IMR-90 (cell line): ENCODE measurements around the gene KIAA0040. TPM values are rescaled to one million over a fixed set of nuclear protein-coding genes. Genes with fewer than 3 reads are reported as not detected.

Experiments used
- ATAC-seq: fragments of 200-7000 bp; cut with Tn5 transposase; 2 replicates; pipeline ENCODE4 v1.9.1; 2020; ENCODE audit warnings: low read depth, mild to moderate bottlenecking, moderate library complexity
- BruUV-seq: library from RNA; stranded (reverse); fragments of 400-500 nt; replicated peaks from 2 replicates; lab custom pipeline; 2021; lab: Mats Ljungman, UMichigan
- CTCF ChIA-PET: fragments of 300-600 bp; formaldehyde crosslinking; extraction: SDS; loops from one replicate; lab custom pipeline; 2021; ENCODE audit warnings: antibody characterized with exemption; lab: Yijun Ruan, JAX
- POLR2A ChIA-PET: fragments of 300-600 bp; sonication (Branson Sonifier 250); formaldehyde crosslinking; loops from one replicate; lab custom pipeline; 2022; ENCODE audit warnings: antibody characterized with exemption; ENCODE audit not compliant: unreplicated experiment; lab: Charles Lee
- DNase-seq: peaks from one replicate; pipeline ENCODE4 v3.0.0; 2013
- H2AFZ ChIP-seq: replicated peaks from 2 replicates; pipeline ENCODE3; 2013; ENCODE audit warnings: low read length, mild to moderate bottlenecking; ENCODE audit not compliant: poor library complexity
- H2AK5ac ChIP-seq: 2 replicates; pipeline ENCODE4 v1.6.1; 2013; ENCODE audit warnings: low read depth, low read length, inconsistent platforms
- H2AK9ac ChIP-seq: replicated peaks from 2 replicates; pipeline ENCODE3; 2013; ENCODE audit warnings: mild to moderate bottlenecking, low read depth, low read length, moderate library complexity; ENCODE audit not compliant: poor library complexity
- H2BK120ac ChIP-seq: 2 replicates; pipeline ENCODE4 v1.6.1; 2013; ENCODE audit warnings: low read depth, low read length, inconsistent platforms
- H2BK15ac ChIP-seq: 3 replicates; pipeline ENCODE4 v1.6.1; 2013; ENCODE audit warnings: low read depth, low read length, inconsistent platforms
- H2BK20ac ChIP-seq: 2 replicates; pipeline ENCODE4 v1.6.1; 2013; ENCODE audit warnings: low read depth, mild to moderate bottlenecking, inconsistent platforms, low read length, moderate library complexity
- H2BK5ac ChIP-seq: 2 replicates; pipeline ENCODE4 v1.6.1; 2013; ENCODE audit warnings: mild to moderate bottlenecking, low read depth, low read length, inconsistent platforms; ENCODE audit not compliant: poor library complexity, severe bottlenecking
- H3K14ac ChIP-seq: replicated peaks from 2 replicates; pipeline ENCODE4 v1.6.1; 2013; ENCODE audit warnings: low read depth, low read length, inconsistent platforms
- H3K18ac ChIP-seq: 2 replicates; pipeline ENCODE4 v1.6.1; 2013; ENCODE audit warnings: low read depth, low read length, control low read depth
- H3K23ac ChIP-seq: 2 replicates; pipeline ENCODE4 v1.6.1; 2013; ENCODE audit warnings: low read depth, low read length, inconsistent platforms
- H3K27ac ChIP-seq: 2 replicates; pipeline ENCODE4 v1.5.1; 2013; ENCODE audit warnings: mild to moderate bottlenecking, control low read depth, low read length; ENCODE audit not compliant: insufficient read depth
- H3K27me3 ChIP-seq: 2 replicates; pipeline ENCODE4 v1.6.1; 2013; ENCODE audit warnings: low read length; ENCODE audit not compliant: control insufficient read depth, insufficient read depth
- H3K36me3 ChIP-seq: 2 replicates; pipeline ENCODE4 v1.6.1; 2013; ENCODE audit warnings: low read length, mixed read lengths; ENCODE audit not compliant: control insufficient read depth, insufficient read depth
- H3K4ac ChIP-seq: 2 replicates; pipeline ENCODE4 v1.6.1; 2013; ENCODE audit warnings: low read depth, low read length, inconsistent platforms
- H3K4me1 ChIP-seq: 2 replicates; pipeline ENCODE4 v1.6.1; 2013; ENCODE audit warnings: low read length, mixed read lengths; ENCODE audit not compliant: control insufficient read depth, insufficient read depth
- H3K4me2 ChIP-seq: 2 replicates; pipeline ENCODE4 v1.6.1; 2013; ENCODE audit warnings: low read depth, mild to moderate bottlenecking, control low read depth, low read length, moderate library complexity
- H3K4me3 ChIP-seq: 2 replicates; pipeline ENCODE4 v1.5.1; 2013; ENCODE audit warnings: low read depth, mild to moderate bottlenecking, control low read depth, low read length, moderate library complexity; ENCODE audit not compliant: insufficient read depth
- H3K56ac ChIP-seq: 2 replicates; pipeline ENCODE4 v1.6.1; 2013; ENCODE audit warnings: low read length, inconsistent platforms; ENCODE audit not compliant: insufficient read depth; ENCODE audit errors: extremely low read depth
- H3K79me1 ChIP-seq, 2 experiments: 2 replicates each; pipeline ENCODE4 v1.6.1; 2013; ENCODE audit warnings: low read length in 2 of 2, inconsistent platforms in 1 of 2, low read depth in 1 of 2
- H3K9ac ChIP-seq: 2 replicates; pipeline ENCODE4 v1.6.1; 2013; ENCODE audit warnings: low read depth, low read length, control low read depth
- H3K9me1 ChIP-seq: 2 replicates; pipeline ENCODE4 v1.6.1; 2013; ENCODE audit warnings: low read length, inconsistent platforms; ENCODE audit not compliant: insufficient read depth
- H3K9me3 ChIP-seq: 2 replicates; pipeline ENCODE4 v1.6.1; 2013; ENCODE audit warnings: low read length; ENCODE audit not compliant: control insufficient read depth, insufficient read depth
- H4K20me1 ChIP-seq: 2 replicates; pipeline ENCODE4 v1.6.1; 2013; ENCODE audit warnings: low read length, inconsistent platforms; ENCODE audit not compliant: insufficient read depth
- H4K5ac ChIP-seq: 2 replicates; pipeline ENCODE4 v1.6.1; 2013; ENCODE audit warnings: mild to moderate bottlenecking, low read depth, low read length, control low read depth
- H4K8ac ChIP-seq, 2 experiments: 2 replicates each; pipeline ENCODE4 v1.6.1; 2013; ENCODE audit warnings: low read depth in 2 of 2, low read length in 2 of 2, control low read depth in 1 of 2, inconsistent platforms in 1 of 2
- H4K91ac ChIP-seq: 2 replicates; pipeline ENCODE4 v1.6.1; 2013; ENCODE audit warnings: low read depth, low read length, inconsistent platforms; ENCODE audit not compliant: insufficient read depth
- RAD21 ChIP-seq: IDR thresholded peaks from 2 replicates; pipeline ENCODE4 v1.6.1; 2012; ENCODE audit warnings: low read length, improper control_type of control experiment
- whole genome bisulfite sequencing, 2 experiments: methylation state at CpG; one replicate each; pipeline versions ENCODE4 v1.1.5 to v1.1.7; 2013; ENCODE audit warnings: missing lambda C conversion rate in 2 of 2; ENCODE audit not compliant: insufficient read length in 1 of 2; ENCODE audit errors: extremely low coverage in 2 of 2; 5-methylcytosine and 5-hydroxymethylcytosine counted together
- dilution Hi-C: fragments of 300-500 bp; cut with HindIII; formaldehyde crosslinking; loops from one replicate; pipeline ENCODE4 v1.14.3; 2018; ENCODE audit warnings: low sequenced_read_pairs; ENCODE audit not compliant: unreplicated experiment
- in situ Hi-C: fragments of 300-500 bp; cut with MboI; formaldehyde crosslinking; loops from 3 replicates; pipeline ENCODE4 v1.14.3; 2019; ENCODE audit warnings: low sequenced_read_pairs, inconsistent platforms, mixed read lengths
- intact Hi-C: fragments of 100-400 bp; cut with micrococcal nuclease; formaldehyde crosslinking; loops from 2 replicates; pipeline ENCODE4 v1.10.0; 2022
- polyA plus RNA-seq, 3 experiments: library from polyadenylated mRNA; depleted of rRNA; stranded (reverse); fragments of >200 nt; gene quantifications; 2 replicates each; pipeline ENCODE4 v1.2.3, GENCODE V29; 2012; ENCODE audit warnings: low replicate concordance in 1 of 3
- total RNA-seq: library from RNA; depleted of rRNA; stranded (reverse); fragments of >200 nt; gene quantifications from 2 replicates; pipeline ENCODE4 v1.2.3, GENCODE V29; 2012
- TF ChIP-seq, protein P1 (sequence below): conservative IDR thresholded peaks from 2 replicates; pipeline ENCODE4 v1.5.1; 2012; ENCODE audit warnings: mild to moderate bottlenecking, low read depth, low read length, improper control_type of control experiment
- TF ChIP-seq, protein P2 (sequence below): fragments of 150-350 bp; IDR thresholded peaks from 2 replicates; pipeline ENCODE4 v1.6.1; 2017; ENCODE audit warnings: mild to moderate bottlenecking, antibody characterized with exemption, low read length, low read depth

The KIAA0040 gene
- total and polyA plus RNA-seq, 2 of the 4 experiments (the other 2 are of a cell fraction) = 0.05 to 0.18 TPM

- POLR2A ChIA-PET = no interaction called here
- no peaks in the 10 kb centered on the region for H3K9me1 ChIP-seq
- CTCF ChIA-PET = interaction anchor here (1.1 kb wide), 1 partner anchor 17 kb away, joined by 5 read pairs; no protein-coding TSS in a partner anchor
- no peak overlapping the region for H3K23ac ChIP-seq
- H3K4me2 ChIP-seq = no peak overlapping the region; the same call in 1 of the 2 replicates
- H3K27me3 ChIP-seq = no peaks in the 10 kb centered on the region
- no peak overlapping the region for H2BK20ac ChIP-seq
- intact Hi-C loops = no loop called here
- H2BK15ac ChIP-seq = no peak overlapping the region
- peaks cover 2% of the 10 kb centered on the region; the same call in 1 of the 2 replicates for H3K4me1 ChIP-seq
- no peak overlapping the region for H4K5ac ChIP-seq
- H4K20me1 ChIP-seq = no peaks in the 10 kb centered on the region
- no peaks in the 10 kb centered on the region for H3K79me1 ChIP-seq
- H2BK5ac ChIP-seq = no peak overlapping the region
- H3K14ac ChIP-seq = no peak overlapping the region
- H3K27ac ChIP-seq = no peak overlapping the region
- no peak overlapping the region for H2AFZ ChIP-seq
- no peak for DNase-seq
- 0 out of 2 replicates have a peak overlapping the region, but pooled peaks have one; percentile 10 for H2BK120ac ChIP-seq
- H3K9me3 ChIP-seq = no peaks in the 10 kb centered on the region
- H3K4me3 ChIP-seq = no peak overlapping the region
- no peak overlapping the region for H2AK5ac ChIP-seq
- dilution Hi-C loops = no loop called here
- no peak overlapping the region for H4K8ac ChIP-seq
- no CpG with 5 or more reads among the region's 2 CpGs for WGBS, 2 experiments
- no TSS peak for BruUV-seq
- TF ChIP-seq, protein P1, sequence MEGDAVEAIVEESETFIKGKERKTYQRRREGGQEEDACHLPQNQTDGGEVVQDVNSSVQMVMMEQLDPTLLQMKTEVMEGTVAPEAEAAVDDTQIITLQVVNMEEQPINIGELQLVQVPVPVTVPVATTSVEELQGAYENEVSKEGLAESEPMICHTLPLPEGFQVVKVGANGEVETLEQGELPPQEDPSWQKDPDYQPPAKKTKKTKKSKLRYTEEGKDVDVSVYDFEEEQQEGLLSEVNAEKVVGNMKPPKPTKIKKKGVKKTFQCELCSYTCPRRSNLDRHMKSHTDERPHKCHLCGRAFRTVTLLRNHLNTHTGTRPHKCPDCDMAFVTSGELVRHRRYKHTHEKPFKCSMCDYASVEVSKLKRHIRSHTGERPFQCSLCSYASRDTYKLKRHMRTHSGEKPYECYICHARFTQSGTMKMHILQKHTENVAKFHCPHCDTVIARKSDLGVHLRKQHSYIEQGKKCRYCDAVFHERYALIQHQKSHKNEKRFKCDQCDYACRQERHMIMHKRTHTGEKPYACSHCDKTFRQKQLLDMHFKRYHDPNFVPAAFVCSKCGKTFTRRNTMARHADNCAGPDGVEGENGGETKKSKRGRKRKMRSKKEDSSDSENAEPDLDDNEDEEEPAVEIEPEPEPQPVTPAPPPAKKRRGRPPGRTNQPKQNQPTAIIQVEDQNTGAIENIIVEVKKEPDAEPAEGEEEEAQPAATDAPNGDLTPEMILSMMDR = no peak
- TF ChIP-seq, protein P2, sequence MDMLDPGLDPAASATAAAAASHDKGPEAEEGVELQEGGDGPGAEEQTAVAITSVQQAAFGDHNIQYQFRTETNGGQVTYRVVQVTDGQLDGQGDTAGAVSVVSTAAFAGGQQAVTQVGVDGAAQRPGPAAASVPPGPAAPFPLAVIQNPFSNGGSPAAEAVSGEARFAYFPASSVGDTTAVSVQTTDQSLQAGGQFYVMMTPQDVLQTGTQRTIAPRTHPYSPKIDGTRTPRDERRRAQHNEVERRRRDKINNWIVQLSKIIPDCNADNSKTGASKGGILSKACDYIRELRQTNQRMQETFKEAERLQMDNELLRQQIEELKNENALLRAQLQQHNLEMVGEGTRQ = no peak
- no peak for TF ChIP-seq RAD21
- no peak overlapping the region for H3K56ac ChIP-seq
- in situ Hi-C loops = no loop called here
- no peaks in the 10 kb centered on the region for H3K36me3 ChIP-seq
- peak overlapping the region; percentile 46; the same call in 1 of the 2 replicates for H3K18ac ChIP-seq
- no peak overlapping the region for H3K9ac ChIP-seq
- H3K4ac ChIP-seq = no peak overlapping the region; the same call in 1 of the 2 replicates
- H2AK9ac ChIP-seq = no peak overlapping the region
- H4K91ac ChIP-seq = no peak overlapping the region
- ATAC-seq = no peak
These were observed 63.0 kb downstream of the KIAA0040 start for GRCh38 chr1:175129644-175129996.
